GM21786 (cell line): ENCODE measurements around the gene FAM20A.
"Not testable (repeated sequence)": the region's sequence is repeated elsewhere in the genome, so short reads cannot be mapped to it uniquely, and the experiment has no call there.

ENCODE experiments used
- ATAC-seq: cut with Tn5 transposase; IDR thresholded peaks from one replicate; pipeline ENCODE4 v1.9.1; 2021; ENCODE audit not compliant: unreplicated experiment

The FAM20A gene

GRCh38 chr17:68533887-68534694 is 67.1 kb downstream of the FAM20A start:
- no peak for ATAC-seq

GRCh38 chr17:68532826-68533225 is 68.3 kb downstream of the FAM20A start:
- no peak for ATAC-seq

- ATAC-seq: no peak
Measured at GRCh38 chr17:68531252-68531651, 69.9 kb downstream of the FAM20A start.

- no peak for ATAC-seq
Measured at GRCh38 chr17:68527314-68527713, 73.9 kb downstream of the FAM20A start.

GRCh38 chr17:68526548-68526947 is 74.6 kb downstream of the FAM20A start:
- no peak for ATAC-seq

GRCh38 chr17:68522266-68522665 is 78.9 kb downstream of the FAM20A start:
- no peak for ATAC-seq

GRCh38 chr17:68519911-68520310 is 81.3 kb downstream of the FAM20A start:
- ATAC-seq: no peak

- ATAC-seq: not testable (repeated sequence)
Measured at GRCh38 chr17:68519051-68519450, 82.1 kb downstream of the FAM20A start.

GRCh38 chr17:68518063-68518815 is 82.9 kb downstream of the FAM20A start:
- ATAC-seq: no peak

- ATAC-seq: not testable (repeated sequence)
Measured at GRCh38 chr17:68517605-68518004, 83.6 kb downstream of the FAM20A start.

GRCh38 chr17:68516732-68517131 is 84.4 kb downstream of the FAM20A start:
- no peak for ATAC-seq

- no peak for ATAC-seq
Measured at GRCh38 chr17:68514831-68515635, 86.1 kb downstream of the FAM20A start.

- no peak for ATAC-seq
Measured at GRCh38 chr17:68513932-68514331, 87.2 kb downstream of the FAM20A start.

- no peak for ATAC-seq
Measured at GRCh38 chr17:68512960-68513474, 88.2 kb downstream of the FAM20A start.

- peak; percentile 86 for ATAC-seq
Measured at GRCh38 chr17:68512247-68512959, 88.8 kb downstream of the FAM20A start, which contains the start of gene PRKAR1A. TSS of gene PRKAR1A (plus strand) at chr17:68512430. CDS start at chr17:68515400, 2,970 bp downstream.

GRCh38 chr17:68511671-68512246 is 89.4 kb downstream of the FAM20A start:
- peak; percentile 27 for ATAC-seq

GRCh38 chr17:68511254-68511670 is 89.9 kb downstream of the FAM20A start:
- no peak for ATAC-seq

- no peak for ATAC-seq
Measured at GRCh38 chr17:68509141-68510057, 91.8 kb downstream of the FAM20A start.

GRCh38 chr17:68507576-68507975 is 93.6 kb downstream of the FAM20A start:
- ATAC-seq: no peak
